DMS153 treated with DMSO at 0.1 percent for 48 hours (cell line): Measurements from ENCODE around the gene PPP1R2.
"Not testable (repeated sequence)": the region's sequence is repeated elsewhere in the genome, so short reads cannot be mapped to it uniquely, and the experiment has no call there.

Source experiments
- DNase-seq: peaks from one replicate; lab custom pipeline; 2025; ENCODE audit not compliant: unreplicated experiment; lab: John Stamatoyannopoulos, UW

PPP1R2 gene

DNA sequence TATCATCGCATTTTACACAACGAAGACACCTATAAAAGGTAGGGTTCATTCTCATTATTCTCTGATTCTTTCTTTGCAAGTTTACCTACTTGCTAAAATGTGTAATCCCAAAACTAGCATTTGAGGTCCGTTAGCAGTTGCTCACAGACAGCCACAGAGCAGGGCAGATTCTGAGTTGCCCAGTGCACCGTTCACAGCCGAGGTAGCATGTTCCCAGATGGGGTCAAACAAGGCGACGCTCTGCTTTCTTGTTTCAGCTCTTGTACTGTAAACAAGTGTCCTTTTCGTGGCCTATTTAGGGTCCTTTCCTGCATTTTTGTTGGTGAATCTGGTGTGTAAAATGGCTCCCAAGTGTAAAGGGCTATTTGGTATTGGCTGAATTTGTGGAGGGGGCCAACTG, 3.1 kb downstream of the PPP1R2 start:
- no peak for DNase-seq

- DNase-seq, result no peak
Measured at GRCh38 chr3:195539479-195539878, 3.6 kb downstream of the PPP1R2 start.

GRCh38 chr3:195537995-195538394, 5.1 kb downstream of the PPP1R2 start:
- DNase-seq, result no peak

GRCh38 chr3:195535293-195535692, 7.8 kb downstream of the PPP1R2 start:
- DNase-seq, result no peak

GRCh38 chr3:195532834-195533233, 10.3 kb downstream of the PPP1R2 start:
- DNase-seq, result no peak

GRCh38 chr3:195532345-195532744, 10.8 kb downstream of the PPP1R2 start:
- no peak for DNase-seq

DNA sequence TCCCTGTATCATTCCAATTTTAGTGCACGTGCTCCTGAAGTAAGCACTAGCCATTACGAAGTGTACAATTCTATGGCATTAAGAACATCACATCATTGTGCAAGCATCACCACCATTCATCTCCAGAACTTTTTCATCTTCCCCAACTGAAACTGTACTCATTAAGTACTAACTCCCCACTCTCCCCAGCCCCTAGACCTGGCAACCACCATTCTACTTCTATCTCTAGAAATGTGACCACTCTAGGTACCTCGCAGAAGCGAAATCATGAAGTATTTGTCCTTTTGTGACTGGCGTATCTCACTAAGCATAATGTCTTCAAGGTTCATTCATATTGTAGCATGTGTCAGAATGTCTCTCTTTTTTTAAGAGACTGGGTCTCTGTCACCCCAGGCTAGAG, 11.4 kb downstream of the PPP1R2 start:
- no peak for DNase-seq

DNA sequence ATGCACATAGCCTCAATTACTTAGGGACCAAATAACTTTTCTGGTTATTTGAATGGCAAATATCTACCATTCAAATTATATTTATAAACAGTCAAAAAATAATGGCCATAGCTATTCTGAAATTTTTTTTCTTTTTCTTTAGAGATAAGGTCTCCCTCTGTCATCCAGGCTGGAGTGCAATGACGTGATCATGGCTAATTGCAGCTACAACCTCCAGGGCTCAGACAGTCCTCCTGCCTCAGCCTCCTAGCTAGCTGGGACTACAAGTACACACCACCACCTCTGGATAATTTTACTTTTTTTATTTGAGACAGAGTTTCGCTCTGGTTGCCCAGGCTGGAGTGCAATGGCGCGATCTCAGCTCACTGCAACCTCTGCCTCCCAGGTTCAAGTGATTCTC, 16.6 kb downstream of the PPP1R2 start:
- DNase-seq, result no peak

DNA sequence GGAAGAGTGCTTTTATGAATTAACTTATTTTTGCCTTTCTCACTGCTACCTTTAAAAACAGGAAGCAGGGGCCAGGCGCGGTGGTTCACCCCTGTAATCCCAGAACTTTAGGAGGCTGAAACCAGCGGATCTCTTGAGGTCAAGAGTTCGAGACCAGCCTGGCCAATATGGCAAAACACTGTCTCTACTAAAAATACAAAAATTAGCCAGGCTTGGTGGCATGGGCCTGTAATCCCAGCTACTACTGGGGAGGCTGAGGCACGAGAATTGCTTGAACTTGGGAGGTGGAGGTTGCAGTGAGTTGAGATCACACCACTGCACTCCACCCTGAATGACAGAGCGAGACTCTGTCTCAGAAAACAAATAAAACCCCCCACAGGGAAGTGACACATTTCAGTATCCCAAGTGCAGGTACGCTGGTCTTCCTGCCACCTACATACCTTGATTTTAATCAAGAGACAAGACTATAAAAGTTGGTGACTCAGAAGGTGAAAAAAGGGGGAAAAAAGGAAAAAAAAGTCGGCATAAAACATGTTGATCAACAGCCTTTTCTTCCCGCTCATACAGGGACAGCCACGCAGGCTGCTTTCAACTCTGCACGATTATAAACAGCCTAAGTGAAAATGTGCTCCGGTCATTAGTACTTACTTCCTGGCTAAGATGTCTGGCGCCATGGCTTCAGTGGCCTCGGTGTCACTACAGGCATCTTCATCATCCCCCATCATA, 18.8 kb downstream of the PPP1R2 start:
- no peak for DNase-seq

GRCh38 chr3:195522254-195523023, 20.7 kb downstream of the PPP1R2 start:
- peak; percentile 12 for DNase-seq

- no peak for DNase-seq
Measured at GRCh38 chr3:195517030-195517429, 26.1 kb downstream of the PPP1R2 start.

- DNase-seq, result not testable (repeated sequence)
Measured at GRCh38 chr3:195514610-195515235, 28.4 kb downstream of the PPP1R2 start.

DNA sequence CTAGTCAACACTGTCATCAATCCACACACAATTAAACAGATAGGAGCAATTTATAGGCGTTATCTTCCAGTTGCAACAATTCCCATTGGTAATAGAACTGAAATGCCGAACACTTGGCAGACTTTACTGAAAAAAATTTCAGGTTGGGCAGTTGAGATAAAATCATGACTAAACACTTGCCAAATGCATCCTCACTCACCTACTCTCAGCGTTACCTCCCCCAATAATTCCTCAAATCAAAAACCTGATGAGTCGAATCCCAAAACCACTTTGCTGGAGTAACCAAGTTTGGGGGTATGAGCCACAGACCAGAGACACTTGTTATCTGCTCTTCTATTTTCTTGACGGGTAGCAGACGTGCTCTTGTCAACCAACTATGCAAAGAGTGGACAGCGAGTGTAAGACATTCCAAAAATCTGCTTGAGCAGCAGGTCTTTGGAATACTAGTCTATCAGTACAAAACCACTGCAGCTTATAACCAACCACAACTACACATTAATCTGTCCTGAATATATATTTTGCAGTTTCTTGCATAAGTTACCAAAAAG, 30.3 kb downstream of the PPP1R2 start:
- no peak for DNase-seq

GRCh38 chr3:195511136-195511535, 32.0 kb downstream of the PPP1R2 start:
- no peak for DNase-seq

GRCh38 chr3:195508185-195508584, 34.9 kb downstream of the PPP1R2 start:
- no peak for DNase-seq

DNA sequence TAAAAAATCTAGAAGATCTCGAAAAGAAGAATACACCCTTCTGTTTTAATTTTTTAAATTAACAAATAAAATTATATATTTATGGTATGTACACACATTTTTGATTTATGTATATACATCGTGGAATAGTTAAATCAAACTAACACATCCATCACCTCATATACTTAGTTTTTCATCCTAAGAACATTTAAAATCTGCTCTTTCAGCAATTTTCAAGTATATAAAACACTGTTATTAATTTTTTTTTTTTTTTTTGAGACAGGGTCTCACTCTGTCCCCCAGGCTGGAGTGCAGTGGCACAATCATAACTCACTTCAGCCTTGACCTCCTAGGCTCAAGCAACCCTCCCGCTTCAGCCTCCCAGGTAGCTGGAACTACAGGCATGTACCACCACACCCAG, 67.5 kb downstream of the PPP1R2 start:
- DNase-seq, result no peak

DNA sequence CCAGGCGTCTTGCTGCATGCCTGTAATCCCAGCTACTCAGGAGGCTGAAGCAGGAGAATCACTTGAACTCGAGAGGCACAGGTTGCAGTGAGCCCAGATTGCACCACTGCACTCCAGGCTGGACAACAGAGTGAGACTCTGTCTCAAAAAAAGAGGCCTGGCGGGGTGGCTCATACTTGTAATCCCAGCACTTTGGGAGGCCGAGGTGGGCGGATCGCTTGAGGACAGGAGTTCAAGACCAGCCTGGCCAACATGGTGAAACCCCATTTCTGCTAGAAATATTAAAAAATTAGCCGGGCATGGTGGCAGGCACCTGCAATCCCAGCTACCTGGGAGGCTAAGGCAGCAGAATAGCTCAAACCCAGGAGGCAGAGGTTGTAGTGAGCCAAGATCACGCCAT, 68.0 kb downstream of the PPP1R2 start:
- DNase-seq, result not testable (repeated sequence)

- no peak for DNase-seq
Measured at GRCh38 chr3:195468841-195469240, 74.3 kb downstream of the PPP1R2 start.

DNA sequence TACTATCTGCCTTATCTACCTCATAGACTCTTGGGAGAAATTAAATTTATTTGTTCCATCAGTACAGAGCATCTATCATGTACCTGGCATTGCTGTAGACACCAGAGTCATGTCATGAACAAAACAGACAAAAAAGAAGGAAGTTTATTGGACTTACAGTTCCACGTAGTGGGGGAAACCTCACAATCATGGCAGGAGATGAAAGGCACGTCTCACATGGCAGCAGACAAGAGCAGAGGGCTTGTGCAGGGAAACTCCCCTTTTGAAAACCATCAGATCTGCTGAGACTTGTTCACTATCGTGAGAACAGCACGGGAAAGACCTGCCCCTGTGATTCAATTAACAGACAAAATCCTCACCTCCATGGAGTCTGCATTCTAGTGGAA, 74.7 kb downstream of the PPP1R2 start:
- DNase-seq, result no peak

DNA sequence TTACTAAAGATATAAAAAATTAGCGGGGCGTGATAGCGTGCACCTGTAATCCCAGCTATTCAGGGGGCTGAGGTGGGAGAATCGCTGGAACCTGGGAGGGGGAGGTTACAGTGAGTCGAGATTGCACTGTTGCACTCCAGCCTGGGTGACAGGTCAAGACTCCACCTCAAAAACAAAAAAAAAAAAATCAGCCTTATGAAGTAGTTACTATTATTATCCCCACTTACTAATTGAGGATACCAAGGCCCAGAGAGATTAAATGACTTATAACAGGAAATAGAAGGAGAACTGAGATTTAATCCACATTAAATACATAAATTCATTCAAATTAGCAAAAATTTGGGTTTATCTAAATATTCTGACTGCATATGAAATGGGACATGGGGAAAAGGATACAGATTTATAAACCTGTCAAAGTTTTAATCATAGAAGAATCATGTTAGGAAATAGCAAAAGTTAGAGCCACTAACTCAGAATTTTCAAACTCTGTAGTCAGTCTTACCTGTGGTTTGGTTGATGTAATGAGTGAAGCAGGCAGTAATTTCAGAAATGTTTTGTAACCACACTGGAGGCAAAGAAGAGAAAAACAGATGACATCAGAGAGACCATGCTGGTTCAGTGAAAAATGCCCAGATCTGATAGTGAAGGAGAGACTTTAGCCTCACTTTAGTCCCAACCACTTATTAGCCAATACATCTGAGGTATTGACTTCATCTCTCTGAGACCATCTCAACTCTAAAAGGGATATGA, 75.3 kb downstream of the PPP1R2 start:
- DNase-seq, result no peak

DNA sequence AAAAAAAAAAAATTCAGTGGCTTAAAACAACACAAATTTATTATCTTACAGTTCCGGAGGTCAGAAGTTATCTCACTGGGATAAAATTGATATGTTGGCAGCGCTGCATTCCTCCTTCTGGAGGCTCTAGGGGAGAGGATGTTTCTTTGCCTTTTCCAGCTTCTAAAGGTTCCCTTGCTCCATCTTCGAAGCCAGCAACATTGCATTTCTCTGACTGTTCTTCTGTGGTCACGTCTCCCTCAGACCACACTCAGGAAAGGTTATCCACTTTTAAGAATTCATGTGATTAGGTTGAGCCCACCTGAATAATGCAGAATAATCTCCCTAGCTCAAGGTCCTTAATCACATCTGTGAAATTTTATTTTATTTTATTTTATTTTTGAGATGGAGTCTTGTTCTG, 76.9 kb downstream of the PPP1R2 start:
- DNase-seq, result no peak
